Common myeloid progenitor, CD34-positive (primary cell): Measurements from ENCODE around the gene RUFY2.
"Not testable (repeated sequence)": the region's sequence is repeated elsewhere in the genome, so short reads cannot be mapped to it uniquely, and the experiment has no call there.

Experiments
- CTCF ChIA-PET: fragments of 350-600 bp; sonication (Branson Sonifier 250); formaldehyde crosslinking; loops from one replicate; lab custom pipeline; 2021; ENCODE audit warnings: antibody characterized with exemption; lab: Charles Lee
- POLR2A ChIA-PET: fragments of 350-600 bp; sonication (Branson Sonifier 250); formaldehyde crosslinking; loops from one replicate; lab custom pipeline; 2021; ENCODE audit warnings: antibody characterized with exemption; lab: Charles Lee
- DNase-seq, 3 donors: peaks; one replicate each; pipeline versions ENCODE4 v3.0.0 to v3.0.0-alpha.2; 2013
- H3K27ac ChIP-seq, 2 experiments: 1 replicate in 1 of 2; 2 replicates in 1 of 2; pipeline ENCODE4 v1.7.0; 2013; ENCODE audit warnings: inconsistent platforms in 2 of 2, low read length in 2 of 2, mild to moderate bottlenecking in 2 of 2, low read depth in 1 of 2, moderate library complexity in 1 of 2; ENCODE audit not compliant: severe bottlenecking in 2 of 2, insufficient read depth in 1 of 2, poor library complexity in 1 of 2
- H3K27me3 ChIP-seq, 5 experiments: replicated peaks in 2 of 5; 1 replicate in 3 of 5; 2 replicates in 2 of 5; pipeline versions ENCODE4 v1.6.1 to v1.7.0; 2013; ENCODE audit warnings: low read length in 4 of 5, mild to moderate bottlenecking in 2 of 5, moderate library complexity in 2 of 5, inconsistent platforms in 1 of 5; ENCODE audit not compliant: insufficient read depth in 5 of 5, control insufficient read depth in 4 of 5
- H3K36me3 ChIP-seq, 4 experiments: 1 replicate in 2 of 4; 2 replicates in 2 of 4; pipeline versions ENCODE4 v1.6.1 to v1.7.0; 2013; ENCODE audit warnings: low read length in 3 of 4, control low read depth in 1 of 4, mild to moderate bottlenecking in 1 of 4; ENCODE audit not compliant: control insufficient read depth in 4 of 4, insufficient read depth in 4 of 4
- H3K4me1 ChIP-seq, 4 experiments: 1 replicate in 3 of 4; 2 replicates in 1 of 4; pipeline versions ENCODE4 v1.6.1 to v1.7.1; 2013; ENCODE audit warnings: low read length in 3 of 4, mild to moderate bottlenecking in 3 of 4, control low read depth in 1 of 4, inconsistent platforms in 1 of 4, moderate library complexity in 1 of 4; ENCODE audit not compliant: control insufficient read depth in 4 of 4, insufficient read depth in 4 of 4; ENCODE audit errors: control extremely low read depth in 1 of 4
- H3K4me3 ChIP-seq, 7 experiments: 1 replicate in 4 of 7; 2 replicates in 3 of 7; pipeline versions ENCODE4 v1.5.1 to v1.7.0; 2013; ENCODE audit warnings: mild to moderate bottlenecking in 7 of 7, low read length in 6 of 7, moderate library complexity in 6 of 7, inconsistent platforms in 2 of 7, low read depth in 2 of 7, control low read depth in 1 of 7; ENCODE audit not compliant: insufficient read depth in 4 of 7, control insufficient read depth in 1 of 7; ENCODE audit errors: extremely low read depth in 1 of 7
- H3K9me3 ChIP-seq, 5 experiments: 1 replicate in 4 of 5; 2 replicates in 1 of 5; pipeline versions ENCODE4 v1.6.1 to v1.7.1; 2013; ENCODE audit warnings: low read length in 4 of 5, mild to moderate bottlenecking in 2 of 5, inconsistent platforms in 1 of 5, low read depth in 1 of 5, moderate library complexity in 1 of 5; ENCODE audit not compliant: control insufficient read depth in 4 of 5, insufficient read depth in 2 of 5; ENCODE audit errors: control extremely low read depth in 1 of 5
- WGBS: methylation state at CpG from one replicate; pipeline ENCODE4 v1.1.5; 2013; ENCODE audit not compliant: insufficient coverage; 5-methylcytosine and 5-hydroxymethylcytosine counted together

The RUFY2 gene

DNA sequence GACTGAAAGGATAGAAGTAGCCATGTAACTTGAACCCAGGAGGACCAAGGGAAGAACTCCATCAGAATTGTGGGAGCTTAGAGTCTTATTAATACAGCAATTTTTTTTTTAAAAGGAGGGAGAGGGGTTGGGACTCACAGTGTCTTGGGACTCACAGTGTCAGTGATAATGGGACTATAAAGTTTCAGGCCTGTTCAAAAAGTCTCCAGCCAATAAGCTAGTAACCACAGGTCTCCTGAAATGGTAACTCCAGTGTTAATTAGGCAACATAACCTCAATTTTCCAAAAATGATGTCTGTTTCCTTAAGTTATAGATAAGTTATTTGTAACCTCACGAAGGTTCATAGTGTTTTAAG is 77.6 kb downstream of the RUFY2 start:
- Histone ChIP-seq H3K9me3 (no peaks in the 10 kb centered on the region), H3K4me3 (no peak overlapping the region), H3K27me3 (no peaks in the 10 kb centered on the region), H3K27ac (no peak overlapping the region), H3K4me1 (peaks cover 20 to 41% (median 30%) of the 10 kb centered on the region in 4 experiments), H3K36me3 (peaks cover 0 to 2% (median 0%) of the 10 kb centered on the region in 4 experiments)
- no peak for DNase-seq
- POLR2A ChIA-PET = no interaction called here
- CTCF ChIA-PET = interaction anchor here (2.0 kb wide), 1 partner anchor 116 kb away, joined by 6 read pairs; no protein-coding TSS in a partner anchor
- WGBS = no CpG with 5 or more reads among the region's 1 CpG

DNA sequence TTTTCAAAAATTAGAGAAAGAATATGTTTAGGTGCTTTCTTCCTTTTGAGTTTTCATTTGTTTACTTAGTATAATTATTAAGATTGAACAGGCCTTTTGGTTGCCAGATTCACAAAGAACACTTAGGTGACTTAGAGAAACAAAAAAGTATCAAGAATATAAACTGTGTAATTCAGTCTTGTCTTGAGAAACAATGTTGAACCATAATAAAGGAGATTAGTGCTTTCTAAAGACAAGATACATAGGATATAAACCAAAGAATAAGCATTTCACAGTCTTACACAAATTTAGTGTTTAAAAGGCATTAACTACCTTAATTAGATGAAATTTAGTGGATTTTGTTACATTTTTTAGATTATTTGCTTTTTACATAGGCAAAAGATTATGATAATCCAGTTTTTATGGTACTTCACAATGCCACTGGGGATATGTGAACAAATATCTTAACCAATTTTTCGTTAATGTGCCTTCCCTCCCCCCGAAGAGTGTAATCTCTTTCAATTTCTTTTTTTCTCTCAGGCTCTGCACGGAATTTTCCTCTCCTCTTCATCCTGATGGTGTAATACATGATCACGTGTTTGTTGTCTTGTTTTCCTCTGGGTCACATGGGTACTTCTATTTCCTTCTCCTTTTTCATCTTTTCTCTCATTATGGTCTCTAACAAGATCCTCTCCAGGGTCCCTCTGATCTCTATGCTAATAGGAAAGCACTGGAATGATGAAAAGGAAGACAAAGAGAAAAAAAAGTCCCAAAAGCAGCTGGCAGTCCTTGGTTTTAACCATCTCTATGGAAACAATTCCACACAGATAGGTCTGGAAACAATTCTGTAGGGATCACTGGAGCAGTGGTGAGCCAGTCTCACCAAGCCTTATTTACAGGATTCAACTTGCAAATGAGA is 78.9 kb downstream of the RUFY2 start:
- 0% methylated on average over 1 of the region's 4 CpGs for WGBS
- H3K27ac ChIP-seq = peak overlapping the region; percentile 36 to 63
- H3K4me1 ChIP-seq = peaks cover 9 to 37% (median 25%) of the 10 kb centered on the region in 4 experiments
- no peaks in the 10 kb centered on the region for H3K9me3 ChIP-seq
- no peaks in the 10 kb centered on the region for H3K36me3 ChIP-seq
- POLR2A ChIA-PET = no interaction called here
- CTCF ChIA-PET = interaction anchor here (0.6 to 2.0 kb wide), 2 partner anchors 19 to 115 kb away, joined by 3 to 6 read pairs; no protein-coding TSS in a partner anchor
- DNase-seq = peak; percentile 69 to 84 (median 75)
- H3K27me3 ChIP-seq = no peaks in the 10 kb centered on the region
- H3K4me3 ChIP-seq = peak overlapping the region in 6 of 7 experiments; percentile 7 to 67 (median 40)

DNA sequence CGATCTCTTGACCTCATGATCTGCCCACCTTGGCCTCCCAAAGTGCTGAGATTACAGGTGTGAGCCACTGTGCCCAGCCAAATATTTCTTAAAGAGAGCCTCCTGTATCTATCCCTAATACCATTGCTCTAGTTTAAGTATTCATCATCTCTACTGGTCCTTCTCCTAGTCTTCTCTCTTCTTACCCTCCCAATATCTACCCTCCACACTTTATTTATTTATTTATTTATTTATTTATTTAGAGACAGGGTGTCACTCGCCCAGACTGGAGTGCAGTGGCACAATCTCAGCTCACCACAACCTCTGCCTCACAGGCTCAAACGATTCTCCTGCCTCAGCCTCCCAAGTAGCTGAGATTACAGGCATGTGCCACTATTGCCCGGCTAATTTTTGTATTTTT is 82.7 kb downstream of the RUFY2 start:
- H3K27ac ChIP-seq, CTCF ChIA-PET, POLR2A ChIA-PET, H3K4me3 ChIP-seq, H3K27me3 ChIP-seq, H3K9me3 ChIP-seq, DNase-seq, H3K36me3 ChIP-seq: not testable (repeated sequence)
- 100% methylated on average over 3 of the region's 4 CpGs for WGBS
- peaks cover 7 to 19% (median 13%) of the 10 kb centered on the region in 4 experiments for H3K4me1 ChIP-seq

DNA sequence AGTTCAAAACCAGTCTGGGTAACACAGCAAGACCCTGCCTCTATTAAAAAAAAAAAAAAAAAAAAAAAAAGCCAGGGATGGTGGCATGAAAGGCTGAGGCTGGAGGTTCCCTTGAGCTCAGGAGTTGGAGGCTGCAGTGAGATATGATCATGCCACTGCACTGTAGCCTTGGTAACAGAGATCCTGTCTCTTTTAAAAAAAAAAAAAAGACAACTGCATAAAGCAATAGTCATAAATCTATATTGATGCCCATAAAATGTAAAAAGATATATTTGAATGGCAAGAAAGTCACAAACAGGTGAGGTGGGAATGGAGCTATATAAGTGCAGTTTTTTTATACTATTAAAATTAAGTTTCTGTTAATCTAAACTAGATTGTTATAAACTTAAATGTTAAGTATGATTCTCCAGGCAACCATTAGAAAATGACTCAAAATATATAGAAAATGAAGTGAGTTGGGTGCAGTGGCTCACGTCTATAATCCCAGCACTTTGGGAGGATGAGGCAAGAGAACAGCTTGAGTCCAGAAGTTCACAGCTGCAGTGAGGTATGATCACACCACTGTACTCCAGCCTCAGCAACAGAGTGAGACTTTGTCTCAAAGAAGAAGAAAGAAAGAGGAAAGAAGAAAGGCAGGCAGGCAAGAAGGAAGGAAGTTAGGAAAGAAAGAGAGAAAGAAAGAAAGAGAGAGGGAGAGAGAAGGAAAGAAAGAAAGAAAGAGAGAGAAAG is 88.6 kb downstream of the RUFY2 start:
- no peak for DNase-seq
- peaks cover 0 to 19% (median 8%) of the 10 kb centered on the region in 5 experiments for H3K9me3 ChIP-seq
- ChIA-PET POLR2A (no interaction called here), CTCF (interaction anchor here (0.9 kb wide), 1 partner anchor 9 kb away, joined by 4 read pairs; no protein-coding TSS in a partner anchor)
- WGBS = 100% methylated on average over 1 of the region's 1 CpG
- no peaks in the 10 kb centered on the region for H3K36me3 ChIP-seq
- H3K27ac ChIP-seq = no peak overlapping the region
- no peaks in the 10 kb centered on the region for H3K27me3 ChIP-seq
- peaks cover 0 to 4% (median 0%) of the 10 kb centered on the region in 4 experiments for H3K4me1 ChIP-seq
- H3K4me3 ChIP-seq = no peak overlapping the region

DNA sequence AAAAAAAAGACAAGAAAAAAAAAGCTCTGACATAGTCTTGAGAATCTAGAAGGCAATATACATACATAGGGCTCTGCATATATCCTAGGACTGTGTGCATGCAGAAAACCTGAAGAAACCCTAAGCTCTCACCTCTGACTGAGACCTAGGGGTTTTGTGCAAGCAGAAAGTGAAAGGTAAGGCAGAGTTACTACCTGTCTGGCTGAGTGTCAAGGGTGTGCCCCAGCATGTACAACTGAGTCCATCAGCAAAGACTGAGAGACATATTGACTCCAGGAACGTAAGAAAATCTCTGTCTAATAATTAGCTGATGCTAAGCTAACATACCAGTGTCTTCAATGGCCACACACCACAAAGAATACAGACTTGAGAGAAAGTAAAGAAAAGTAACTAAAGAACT is 91.5 kb downstream of the RUFY2 start:
- Histone ChIP-seq H3K27ac (no peak overlapping the region), H3K4me1 (peaks cover 0 to 4% (median 0%) of the 10 kb centered on the region in 4 experiments), H3K4me3 (no peak overlapping the region), H3K36me3 (no peaks in the 10 kb centered on the region), H3K27me3 (no peaks in the 10 kb centered on the region), H3K9me3 (peaks cover 0 to 19% (median 8%) of the 10 kb centered on the region in 5 experiments)
- ChIA-PET POLR2A (no interaction called here), CTCF (interaction anchor here (0.6 to 2.1 kb wide), 4 partner anchors 13 to 449 kb away, joined by 3 to 7 read pairs (median 6); no protein-coding TSS in a partner anchor)
- no CpG with 5 or more reads among the region's 1 CpG for WGBS
- no peak for DNase-seq

DNA sequence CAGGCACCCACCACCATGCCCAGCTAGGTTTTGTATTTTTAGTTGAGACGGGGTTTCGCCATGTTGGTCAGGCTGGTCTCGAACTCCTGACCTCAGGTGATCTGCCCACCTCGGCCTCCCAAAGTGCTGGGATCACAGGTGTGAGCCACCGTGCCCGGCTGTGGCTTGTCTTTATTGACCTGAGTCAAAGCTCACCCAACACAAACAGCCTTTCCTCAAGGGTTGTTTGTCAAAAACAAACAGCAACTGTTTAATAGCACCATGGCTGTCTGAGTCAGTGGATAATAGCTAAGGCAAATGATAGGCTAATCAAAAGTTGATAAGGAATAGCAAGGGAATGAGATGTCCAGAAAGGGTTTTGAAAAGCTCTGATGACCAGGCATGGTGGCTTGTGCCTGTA is 92.1 kb downstream of the RUFY2 start:
- POLR2A ChIA-PET, DNase-seq, H3K27me3 ChIP-seq, H3K27ac ChIP-seq, H3K4me1 ChIP-seq, H3K4me3 ChIP-seq, H3K36me3 ChIP-seq: not testable (repeated sequence)
- H3K9me3 ChIP-seq = peaks cover 0 to 19% (median 8%) of the 10 kb centered on the region in 5 experiments
- WGBS = 100% methylated on average over 6 of the region's 6 CpGs
- CTCF ChIA-PET = interaction anchor here (0.7 to 2.1 kb wide), 3 partner anchors 12 to 101 kb away, joined by 3 to 7 read pairs (median 7); no protein-coding TSS in a partner anchor
